Measurements from ENCODE around the gene KIF2C. TPM values are rescaled to one million over a fixed set of nuclear protein-coding genes. Genes with fewer than 3 reads are reported as not detected.

Gene KIF2C
- polyA plus RNA-seq, 2 donors = 4.5 to 9.4 TPM

Other genes with a start within 250 kb of the KIF2C start
- 1 to 10 TPM; 3.5 to 5.0 TPM for gene TMEM53, start 65.4 kb upstream of the KIF2C start, polyA plus RNA-seq
- 1 to 10 TPM in 1 of 2 donors, under 1 TPM in 1; 0.71 to 1.1 TPM for gene ARMH1, start 65.1 kb upstream of the KIF2C start, polyA plus RNA-seq
- gene RNU5D-1, start 8.7 kb upstream of the KIF2C start, polyA plus RNA-seq = not detected
- gene RPS8, start 35.7 kb downstream of the KIF2C start, polyA plus RNA-seq = 1,000 to 10,000 TPM; 2,523 to 3,063 TPM
- gene BEST4, start 48.3 kb downstream of the KIF2C start, polyA plus RNA-seq = under 1 TPM; 0.11 to 0.26 TPM
- gene PLK3, start 60.5 kb downstream of the KIF2C start, polyA plus RNA-seq = 10 to 100 TPM; 23.1 to 58.1 TPM
- gene DYNLT4, start 67.5 kb downstream of the KIF2C start, polyA plus RNA-seq = under 1 TPM; 0.14 to 0.26 TPM
- gene BTBD19, start 68.7 kb downstream of the KIF2C start, polyA plus RNA-seq = 1 to 10 TPM; 1.3 to 8.0 TPM
- gene PTCH2, start 103.4 kb downstream of the KIF2C start, polyA plus RNA-seq = under 1 TPM; 0.34 to 0.71 TPM
- gene EIF2B3, start 246.8 kb downstream of the KIF2C start, polyA plus RNA-seq = 10 to 100 TPM in 1 of 2 donors, 1 to 10 TPM in 1; 8.3 to 19.1 TPM

Data from esophagus (tissue), 2 donors.